ENCODE measurements around the gene KIF6. TPM values are rescaled to one million over a fixed set of nuclear protein-coding genes. Genes with fewer than 3 reads are reported as not detected.

Gene KIF6
- total RNA-seq, 1 donor from 2014 or later = 2.7 TPM

DNA sequence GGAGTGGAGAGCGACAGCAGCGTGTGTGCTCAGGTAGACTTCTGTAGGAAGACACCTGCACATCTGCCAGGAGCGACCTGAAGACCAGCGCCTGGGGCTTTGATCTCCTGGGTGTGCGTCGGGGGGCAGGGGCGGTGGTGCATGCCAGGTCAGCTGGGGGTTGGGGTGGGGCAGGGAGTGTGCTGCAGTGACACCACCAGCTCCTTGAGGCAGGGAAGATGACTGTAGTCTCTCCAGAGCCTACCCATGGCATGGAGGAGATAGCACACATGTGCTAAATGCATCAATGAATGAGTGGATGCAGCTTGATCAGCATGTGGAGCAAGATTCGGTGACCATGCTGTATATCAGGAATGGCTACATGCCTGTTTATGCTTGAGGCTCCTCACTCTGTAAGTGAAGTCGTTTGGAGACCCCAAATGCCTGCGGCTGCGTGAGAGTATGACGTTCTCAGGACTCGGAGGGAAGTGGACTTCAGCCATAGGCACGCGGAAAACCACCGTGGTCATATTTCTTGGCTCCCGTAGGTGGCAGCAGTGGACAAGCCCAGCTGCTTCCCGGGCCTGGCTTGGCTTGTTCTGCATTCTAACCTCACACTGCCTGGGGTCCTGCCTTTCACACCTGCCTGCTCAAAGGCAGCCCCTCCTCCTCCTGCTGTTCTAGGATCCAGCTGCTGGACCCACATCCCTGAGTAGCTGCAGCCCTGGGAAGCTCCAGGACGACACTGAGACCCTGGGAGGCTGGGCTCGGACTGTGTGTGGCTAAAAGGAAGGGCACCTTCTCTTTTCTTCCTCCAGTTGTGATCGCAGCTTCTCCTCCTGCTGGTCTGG is 363.3 kb downstream of the KIF6 start:
- H3F3A ChIP-seq (ENCODE audit: low read depth) = peaks cover 8% of the 10 kb centered on the region
- no peaks in the 10 kb centered on the region for H3K9me3 Mint-ChIP-seq
- no peaks in the 10 kb centered on the region for H3K79me2 ChIP-seq (ENCODE audit: low read depth)
- no peaks in the 10 kb centered on the region for H3K27me3 ChIP-seq
- H3K4me1 ChIP-seq = peaks cover under 1% of the 10 kb centered on the region
- DNase-seq (ENCODE audit: low spot score) = peak; percentile 86
- TF ChIP-seq EZH2phosphoT487 (IDR thresholded peaks at IDR 0.05) (no peak), EZH2 (IDR thresholded peaks at IDR 0.05) (no peak)
- TF ChIP-seq, protein P1, sequence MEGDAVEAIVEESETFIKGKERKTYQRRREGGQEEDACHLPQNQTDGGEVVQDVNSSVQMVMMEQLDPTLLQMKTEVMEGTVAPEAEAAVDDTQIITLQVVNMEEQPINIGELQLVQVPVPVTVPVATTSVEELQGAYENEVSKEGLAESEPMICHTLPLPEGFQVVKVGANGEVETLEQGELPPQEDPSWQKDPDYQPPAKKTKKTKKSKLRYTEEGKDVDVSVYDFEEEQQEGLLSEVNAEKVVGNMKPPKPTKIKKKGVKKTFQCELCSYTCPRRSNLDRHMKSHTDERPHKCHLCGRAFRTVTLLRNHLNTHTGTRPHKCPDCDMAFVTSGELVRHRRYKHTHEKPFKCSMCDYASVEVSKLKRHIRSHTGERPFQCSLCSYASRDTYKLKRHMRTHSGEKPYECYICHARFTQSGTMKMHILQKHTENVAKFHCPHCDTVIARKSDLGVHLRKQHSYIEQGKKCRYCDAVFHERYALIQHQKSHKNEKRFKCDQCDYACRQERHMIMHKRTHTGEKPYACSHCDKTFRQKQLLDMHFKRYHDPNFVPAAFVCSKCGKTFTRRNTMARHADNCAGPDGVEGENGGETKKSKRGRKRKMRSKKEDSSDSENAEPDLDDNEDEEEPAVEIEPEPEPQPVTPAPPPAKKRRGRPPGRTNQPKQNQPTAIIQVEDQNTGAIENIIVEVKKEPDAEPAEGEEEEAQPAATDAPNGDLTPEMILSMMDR (IDR thresholded peaks at IDR 0.05) = peak; percentile 69
- H3K4me1 Mint-ChIP-seq = peaks cover 21% of the 10 kb centered on the region
- H3K27me3 Mint-ChIP-seq (ENCODE audit: insufficient read depth, low read depth) = peaks cover 5% of the 10 kb centered on the region
- no peak overlapping the region for H3K4me3 ChIP-seq
- peak overlapping the region; percentile 76 for H2AFZ ChIP-seq (replicated peaks)
- H3K9ac ChIP-seq = no peak overlapping the region
- peak overlapping the region; percentile 27 for H3K4me2 ChIP-seq
- H3K9me3 ChIP-seq (ENCODE audit: low read depth) = no peaks in the 10 kb centered on the region
- H3K27ac Mint-ChIP-seq = no peak overlapping the region
- H3K4me3 Mint-ChIP-seq = no peak overlapping the region
- H3K36me3 ChIP-seq = no peaks in the 10 kb centered on the region
- H3K27ac ChIP-seq = no peak overlapping the region
- H4K20me1 ChIP-seq (ENCODE audit: low read depth) = peaks cover 4% of the 10 kb centered on the region
- H3K36me3 Mint-ChIP-seq = no peaks in the 10 kb centered on the region

DNA sequence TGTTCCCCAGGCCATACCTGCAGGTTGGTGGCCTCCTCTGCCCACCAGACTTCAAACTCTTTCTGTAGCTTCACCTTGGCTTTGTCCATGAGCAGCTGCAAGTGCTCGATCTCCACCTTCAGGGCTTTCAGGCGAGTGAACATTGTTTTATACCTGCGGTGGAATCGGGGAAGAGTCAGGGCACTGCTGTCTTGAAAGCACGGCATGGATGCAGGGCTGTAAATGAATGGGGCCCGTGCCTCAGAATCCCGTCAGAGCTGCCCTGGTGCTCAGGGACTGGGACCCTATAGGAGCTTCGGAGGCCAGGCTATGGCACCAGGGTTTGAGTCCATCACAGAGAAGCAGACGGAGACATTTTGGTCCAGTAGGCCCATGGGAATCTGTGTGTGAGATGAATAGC is 364.8 kb downstream of the KIF6 start:
- no peaks in the 10 kb centered on the region for H3K9me3 Mint-ChIP-seq
- H3K27me3 Mint-ChIP-seq (ENCODE audit: insufficient read depth, low read depth) = peaks cover 5% of the 10 kb centered on the region
- H3K4me1 ChIP-seq = no peaks in the 10 kb centered on the region
- H3K27ac Mint-ChIP-seq = no peak overlapping the region
- TF ChIP-seq EZH2phosphoT487 (IDR thresholded peaks at IDR 0.05) (no peak), EZH2 (IDR thresholded peaks at IDR 0.05) (no peak)
- TF ChIP-seq, protein P1 (IDR thresholded peaks at IDR 0.05) = no peak
- H3K4me2 ChIP-seq = no peak overlapping the region
- no peaks in the 10 kb centered on the region for H3K27me3 ChIP-seq
- H2AFZ ChIP-seq (replicated peaks) = no peak overlapping the region
- no peak for DNase-seq (ENCODE audit: low spot score)
- no peaks in the 10 kb centered on the region for H3K9me3 ChIP-seq (ENCODE audit: low read depth)
- H3K36me3 Mint-ChIP-seq = no peaks in the 10 kb centered on the region
- no peak overlapping the region for H3K4me3 ChIP-seq
- no peak overlapping the region for H3K9ac ChIP-seq
- peaks cover 4% of the 10 kb centered on the region for H4K20me1 ChIP-seq (ENCODE audit: low read depth)
- no peak overlapping the region for H3K4me3 Mint-ChIP-seq
- no peaks in the 10 kb centered on the region for H3K36me3 ChIP-seq
- no peaks in the 10 kb centered on the region for H3K79me2 ChIP-seq (ENCODE audit: low read depth)
- peaks cover 14% of the 10 kb centered on the region for H3K4me1 Mint-ChIP-seq
- H3F3A ChIP-seq (ENCODE audit: low read depth) = peaks cover 8% of the 10 kb centered on the region
- H3K27ac ChIP-seq = no peak overlapping the region

DNA sequence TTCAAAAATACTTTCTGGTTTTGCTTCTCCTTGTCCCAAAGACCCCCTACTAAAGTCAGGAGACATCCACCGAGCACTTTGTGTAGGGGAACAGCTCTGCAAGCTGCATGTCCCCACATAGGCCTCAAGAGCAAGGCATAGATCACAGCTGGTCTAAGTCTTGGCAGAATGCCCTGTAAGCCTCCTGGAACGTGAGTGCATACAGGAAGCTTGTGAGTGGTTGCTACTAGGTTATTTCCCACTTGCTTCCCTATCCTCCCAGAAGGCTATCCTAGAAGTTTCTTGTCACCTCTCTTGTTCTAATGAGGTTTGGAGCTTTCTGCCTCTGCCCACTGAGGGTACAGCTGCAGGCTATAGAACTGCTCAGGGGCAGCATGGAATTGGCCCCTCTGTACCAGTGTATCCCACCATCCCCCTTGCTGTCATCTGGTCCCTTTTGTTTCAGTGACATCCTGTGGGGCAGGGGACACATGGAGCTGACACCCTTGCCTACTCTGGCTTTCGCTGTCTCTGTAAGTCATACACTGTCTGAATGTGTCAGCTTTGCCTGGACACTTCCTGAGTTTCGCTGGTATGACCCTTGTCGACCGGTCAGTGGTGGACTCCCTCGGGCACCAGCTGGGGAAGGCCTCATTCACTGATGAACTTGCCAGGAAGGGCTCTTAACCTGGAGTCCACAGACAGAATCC is 367.1 kb downstream of the KIF6 start:
- TF ChIP-seq EZH2phosphoT487 (IDR thresholded peaks at IDR 0.05) = no peak
- TF ChIP-seq, protein P1 (IDR thresholded peaks at IDR 0.05) = no peak
- TF ChIP-seq EZH2 (IDR thresholded peaks at IDR 0.05) = no peak
- Mint-ChIP-seq H3K9me3 (no peaks in the 10 kb centered on the region), H3K27me3 (ENCODE audit: insufficient read depth, low read depth) (peaks cover 4% of the 10 kb centered on the region), H3K27ac (no peak overlapping the region), H3K4me1 (peaks cover 12% of the 10 kb centered on the region), H3K36me3 (no peaks in the 10 kb centered on the region), H3K4me3 (no peak overlapping the region)
- no peak overlapping the region for H3K4me3 ChIP-seq
- H3F3A ChIP-seq (ENCODE audit: low read depth) = peaks cover 8% of the 10 kb centered on the region
- H3K27ac ChIP-seq = no peak overlapping the region
- DNase-seq (ENCODE audit: low spot score) = no peak
- H3K4me1 ChIP-seq = no peaks in the 10 kb centered on the region
- no peaks in the 10 kb centered on the region for H3K36me3 ChIP-seq
- no peak overlapping the region for H2AFZ ChIP-seq (replicated peaks)
- H4K20me1 ChIP-seq (ENCODE audit: low read depth) = peaks cover 4% of the 10 kb centered on the region
- H3K79me2 ChIP-seq (ENCODE audit: low read depth) = no peaks in the 10 kb centered on the region
- H3K27me3 ChIP-seq = no peaks in the 10 kb centered on the region
- H3K9me3 ChIP-seq (ENCODE audit: low read depth) = no peaks in the 10 kb centered on the region
- no peak overlapping the region for H3K4me2 ChIP-seq
- no peak overlapping the region for H3K9ac ChIP-seq

All from neural progenitor cell (in vitro differentiated cells).